ENCODE results near the gene HERPUD1. TPM values are rescaled to one million over a fixed set of nuclear protein-coding genes. Genes with fewer than 3 reads are reported as not detected.

Gene HERPUD1
- polyA plus RNA-seq, 1 experiment, result 215 TPM

GRCh38 chr16:56886296-56886695 is 45.6 kb upstream of the HERPUD1 start:
- no peak for TF ChIP-seq CTCF (IDR thresholded peaks at IDR 0.05; ENCODE audit: low read depth, low read length)

GRCh38 chr16:56886826-56887225 is 45.1 kb upstream of the HERPUD1 start:
- POLR2A ChIA-PET, result no interaction called here
- H3K9me3 ChIP-seq (ENCODE audit: control insufficient read depth, insufficient read depth, low read length), result no peaks in the 10 kb centered on the region
- no peak overlapping the region for H3K27ac ChIP-seq (ENCODE audit: low read depth, low read length)
- no peak for TF ChIP-seq CTCF (IDR thresholded peaks at IDR 0.05; ENCODE audit: low read depth, low read length)
- CTCF ChIA-PET, result no interaction called here
- no peak overlapping the region for H3K4me3 ChIP-seq (ENCODE audit: low read depth, low read length)
- DNase-seq (ENCODE audit: low read depth, low spot score), result no peak
- peaks cover 2% of the 10 kb centered on the region for H3K27me3 ChIP-seq (ENCODE audit: control insufficient read depth, insufficient read depth, low read length)

More at GRCh38 chr16:56886296-56886695, 45.6 kb upstream of the HERPUD1 start:
- POLR2A ChIA-PET, result no interaction called here
- H3K27me3 ChIP-seq (ENCODE audit: control insufficient read depth, insufficient read depth, low read length), result no peaks in the 10 kb centered on the region
- no peak for DNase-seq (ENCODE audit: low read depth, low spot score)
- CTCF ChIA-PET, result no interaction called here
- no peaks in the 10 kb centered on the region for H3K9me3 ChIP-seq (ENCODE audit: control insufficient read depth, insufficient read depth, low read length)
- no peak overlapping the region for H3K27ac ChIP-seq (ENCODE audit: low read depth, low read length)
- H3K4me3 ChIP-seq (ENCODE audit: low read depth, low read length), result no peak overlapping the region

GRCh38 chr16:56888806-56889205 is 43.1 kb upstream of the HERPUD1 start:
- TF ChIP-seq CTCF (IDR thresholded peaks at IDR 0.05; ENCODE audit: low read depth, low read length), result no peak
- Histone ChIP-seq H3K9me3 (ENCODE audit: control insufficient read depth, insufficient read depth, low read length) (no peaks in the 10 kb centered on the region; the same call in 1 of the 2 replicates), H3K27me3 (ENCODE audit: control insufficient read depth, insufficient read depth, low read length) (peaks cover 6% of the 10 kb centered on the region), H3K4me3 (ENCODE audit: low read depth, low read length) (no peak overlapping the region), H3K27ac (ENCODE audit: low read depth, low read length) (no peak overlapping the region)
- no peak for DNase-seq (ENCODE audit: low read depth, low spot score)
- ChIA-PET CTCF (no interaction called here), POLR2A (no interaction called here)

- ChIA-PET POLR2A (no interaction called here), CTCF (no interaction called here)
- no peak overlapping the region for H3K27ac ChIP-seq (ENCODE audit: low read depth, low read length)
- H3K27me3 ChIP-seq (ENCODE audit: control insufficient read depth, insufficient read depth, low read length), result peaks cover 6% of the 10 kb centered on the region
- no peak for DNase-seq (ENCODE audit: low read depth, low spot score)
- H3K9me3 ChIP-seq (ENCODE audit: control insufficient read depth, insufficient read depth, low read length), result no peaks in the 10 kb centered on the region; the same call in 1 of the 2 replicates
- TF ChIP-seq CTCF (IDR thresholded peaks at IDR 0.05; ENCODE audit: low read depth, low read length), result no peak
- H3K4me3 ChIP-seq (ENCODE audit: low read depth, low read length), result no peak overlapping the region
These were observed 42.7 kb upstream of the HERPUD1 start for GRCh38 chr16:56889206-56889605.

GRCh38 chr16:56891685-56892084 is 40.3 kb upstream of the HERPUD1 start:
- DNase-seq (ENCODE audit: low read depth, low spot score), result no peak
- CTCF ChIA-PET, result no interaction called here
- no peaks in the 10 kb centered on the region; the same call in 1 of the 2 replicates for H3K9me3 ChIP-seq (ENCODE audit: control insufficient read depth, insufficient read depth, low read length)

More at GRCh38 chr16:56891685-56892084, 40.3 kb upstream of the HERPUD1 start:
- no peak overlapping the region for H3K4me3 ChIP-seq (ENCODE audit: low read depth, low read length)
- H3K27me3 ChIP-seq (ENCODE audit: control insufficient read depth, insufficient read depth, low read length), result peaks cover 8% of the 10 kb centered on the region
- POLR2A ChIA-PET, result interaction anchor here (0.7 kb wide), 1 partner anchor 63 kb away, joined by 3 read pairs; no protein-coding TSS in a partner anchor
- no peak for TF ChIP-seq CTCF (IDR thresholded peaks at IDR 0.05; ENCODE audit: low read depth, low read length)
- H3K27ac ChIP-seq (ENCODE audit: low read depth, low read length), result no peak overlapping the region
